H1 (cell line): ENCODE measurements around the gene MLKL. TPM values are rescaled to one million over a fixed set of nuclear protein-coding genes. Genes with fewer than 3 reads are reported as not detected.

Experiments
- CTCF ChIA-PET: fragments of 300-600 bp; sonication (Branson Sonifier 250); formaldehyde crosslinking; loops from one replicate; lab custom pipeline; 2021; ENCODE audit not compliant: partially characterized antibody; lab: Charles Lee
- POLR2A ChIA-PET: fragments of 300-600 bp; sonication (Branson Sonifier 250); formaldehyde crosslinking; loops from one replicate; lab custom pipeline; 2021; ENCODE audit warnings: inconsistent platforms; ENCODE audit not compliant: partially characterized antibody; lab: Charles Lee
- DNase-seq, 2 experiments: peaks; one replicate each; pipeline versions ENCODE4 v3.0.0 to v3.0.0-alpha.2; 2010 to 2022; ENCODE audit warnings: low spot score in 2 of 2, low read depth in 1 of 2, mixed read lengths in 1 of 2
- FAIRE-seq: peaks from 2 replicates; lab custom pipeline; 2011; peaks lifted over from hg19 to GRCh38; lab: Jason Lieb, UNC
- H2AFZ ChIP-seq: 2 replicates; pipeline ENCODE4 v1.8.1; 2012; ENCODE audit warnings: low read length, inconsistent platforms
- H2AK5ac ChIP-seq: 2 replicates; pipeline ENCODE4 v1.6.1; 2013; ENCODE audit warnings: low read depth, low read length
- H2BK120ac ChIP-seq: replicated peaks from 2 replicates; pipeline ENCODE3; 2013; ENCODE audit warnings: low read depth, low read length, inconsistent platforms
- H2BK12ac ChIP-seq: 2 replicates; pipeline ENCODE4 v1.6.1; 2013; ENCODE audit warnings: low read depth, low read length
- H2BK15ac ChIP-seq: 2 replicates; pipeline ENCODE4 v1.6.1; 2013; ENCODE audit warnings: low read length
- H2BK20ac ChIP-seq: 2 replicates; pipeline ENCODE4 v1.6.1; 2013; ENCODE audit warnings: low read length
- H2BK5ac ChIP-seq: 2 replicates; pipeline ENCODE4 v1.6.1; 2013; ENCODE audit warnings: low read depth, low read length
- H3K14ac ChIP-seq: 2 replicates; pipeline ENCODE4 v1.6.1; 2013; ENCODE audit warnings: inconsistent platforms; ENCODE audit not compliant: insufficient read length
- H3K18ac ChIP-seq: 2 replicates; pipeline ENCODE4 v1.6.1; 2013; ENCODE audit warnings: low read length; ENCODE audit errors: extremely low read depth
- H3K23ac ChIP-seq: 2 replicates; pipeline ENCODE4 v1.6.1; 2013; ENCODE audit warnings: inconsistent platforms; ENCODE audit not compliant: insufficient read length
- H3K23me2 ChIP-seq: 2 replicates; pipeline ENCODE4 v1.6.1; 2013; ENCODE audit warnings: low read depth, low read length
- H3K27ac ChIP-seq: 2 replicates; pipeline ENCODE4 v1.6.1; 2011; ENCODE audit warnings: low read depth, low read length, inconsistent platforms
- H3K27me3 ChIP-seq, 4 experiments: replicated peaks in 1 of 4; 1 replicate in 1 of 4; 2 replicates in 3 of 4; pipeline versions ENCODE4 v1.6.1 to v1.8.1; 2011 to 2013; ENCODE audit warnings: low read length in 3 of 4, mild to moderate bottlenecking in 3 of 4, inconsistent platforms in 2 of 4, mixed read lengths in 2 of 4, moderate library complexity in 1 of 4; ENCODE audit not compliant: control insufficient read depth in 3 of 4, insufficient read depth in 3 of 4; ENCODE audit errors: extremely low read depth in 1 of 4
- H3K36me3 ChIP-seq, 4 experiments: 2 replicates each; pipeline versions ENCODE4 v1.6.1 to v1.8.1; 2011 to 2013; ENCODE audit warnings: mild to moderate bottlenecking in 4 of 4, low read length in 3 of 4, moderate library complexity in 2 of 4, control low read depth in 1 of 4, inconsistent platforms in 1 of 4; ENCODE audit not compliant: insufficient read depth in 4 of 4, control insufficient read depth in 2 of 4
- H3K4ac ChIP-seq: replicated peaks from 2 replicates; pipeline ENCODE3; 2013; ENCODE audit warnings: low read length, low read depth, mixed read lengths, inconsistent platforms; ENCODE audit not compliant: insufficient read length
- H3K4me1 ChIP-seq, 4 experiments: replicated peaks in 1 of 4; 1 replicate in 1 of 4; 2 replicates in 3 of 4; pipeline versions ENCODE4 v1.6.1 to v1.8.1; 2011 to 2013; ENCODE audit warnings: low read length in 3 of 4, inconsistent platforms in 2 of 4, mixed read lengths in 1 of 4; ENCODE audit not compliant: insufficient read depth in 4 of 4, control insufficient read depth in 3 of 4
- H3K4me2 ChIP-seq, 2 experiments: 2 replicates each; pipeline versions ENCODE4 v1.6.1 to v1.8.1; 2011 to 2013; ENCODE audit warnings: low read depth in 2 of 2, low read length in 2 of 2, control low read depth in 1 of 2, inconsistent platforms in 1 of 2, mild to moderate bottlenecking in 1 of 2; ENCODE audit not compliant: insufficient read depth in 1 of 2
- H3K4me3 ChIP-seq, 4 experiments: fragments of 200-600, 300-600 bp in 1 of 4; sonication (generic), shearing (Covaris generic), sonication (Bioruptor Twin) in 1 of 4; 2 replicates each; pipeline versions ENCODE4 v1.5.1 to v1.8.1; 2011 to 2016; ENCODE audit warnings: low read length in 4 of 4, low read depth in 3 of 4, control low read depth in 2 of 4, inconsistent platforms in 2 of 4, mild to moderate bottlenecking in 2 of 4, mixed read lengths in 1 of 4, moderate library complexity in 1 of 4; ENCODE audit not compliant: insufficient read depth in 2 of 4; ENCODE audit errors: extremely low read depth in 1 of 4
- H3K56ac ChIP-seq: replicated peaks from 2 replicates; pipeline ENCODE3; 2013; ENCODE audit warnings: low read depth, mild to moderate bottlenecking, mixed read lengths, low read length, inconsistent platforms; ENCODE audit not compliant: insufficient read length
- H3K79me1 ChIP-seq: 2 replicates; pipeline ENCODE4 v1.6.1; 2013; ENCODE audit warnings: low read depth, low read length, control low read depth
- H3K79me2 ChIP-seq, 2 experiments: 2 replicates each; pipeline versions ENCODE4 v1.6.1 to v1.8.1; 2012 to 2013; ENCODE audit warnings: low read length in 2 of 2, mild to moderate bottlenecking in 2 of 2, inconsistent platforms in 1 of 2; ENCODE audit not compliant: insufficient read depth in 2 of 2, control insufficient read depth in 1 of 2
- H3K9ac ChIP-seq, 4 experiments: replicated peaks in 1 of 4; 1 replicate in 1 of 4; 2 replicates in 3 of 4; pipeline versions ENCODE4 v1.6.1 to v1.8.1; 2011 to 2013; ENCODE audit warnings: low read depth in 3 of 4, low read length in 3 of 4, control low read depth in 2 of 4, mild to moderate bottlenecking in 2 of 4, moderate library complexity in 2 of 4, inconsistent platforms in 1 of 4; ENCODE audit errors: extremely low read depth in 1 of 4
- H3K9me3 ChIP-seq, 2 experiments: 2 replicates each; pipeline versions ENCODE4 v1.6.1 to v1.8.1; 2012 to 2013; ENCODE audit warnings: mild to moderate bottlenecking in 2 of 2, moderate library complexity in 2 of 2, control low read depth in 1 of 2, inconsistent platforms in 1 of 2, low read depth in 1 of 2, low read length in 1 of 2, mixed read lengths in 1 of 2; ENCODE audit not compliant: insufficient read depth in 2 of 2
- H4K20me1 ChIP-seq, 2 experiments: replicated peaks in 1 of 2; 2 replicates each; pipeline versions ENCODE3 to v1.8.1; 2011 to 2013; ENCODE audit warnings: inconsistent platforms in 2 of 2, low read length in 2 of 2, mild to moderate bottlenecking in 1 of 2; ENCODE audit not compliant: insufficient read depth in 2 of 2, control insufficient read depth in 1 of 2
- H4K5ac ChIP-seq: 2 replicates; pipeline ENCODE4 v1.6.1; 2013; ENCODE audit warnings: low read length, low read depth, mixed read lengths, inconsistent platforms; ENCODE audit not compliant: insufficient read length
- H4K8ac ChIP-seq: 2 replicates; pipeline ENCODE4 v1.8.0; 2013; ENCODE audit warnings: mild to moderate bottlenecking, moderate library complexity, low read length, inconsistent platforms; ENCODE audit not compliant: insufficient read depth; ENCODE audit errors: extremely low read depth
- H4K91ac ChIP-seq: replicated peaks from 2 replicates; pipeline ENCODE3; 2013; ENCODE audit warnings: low read length, mixed read lengths, inconsistent platforms; ENCODE audit not compliant: insufficient read length
- ASH2L ChIP-seq: fragments of 200-600, 300-600 bp; sonication (generic); IDR thresholded peaks from one replicate; pipeline ENCODE4 v1.7.1; 2017; ENCODE audit warnings: low read length
- CHD2 ChIP-seq: IDR thresholded peaks from 2 replicates; pipeline ENCODE4 v1.6.1; 2012; ENCODE audit warnings: low read length, improper control_type of control experiment
- CTBP2 ChIP-seq: IDR thresholded peaks from 2 replicates; pipeline ENCODE4 v1.7.0; 2011; ENCODE audit warnings: borderline replicate concordance, mild to moderate bottlenecking, moderate library complexity, mixed read lengths, low read length; ENCODE audit not compliant: insufficient read depth, insufficient read length
- SP4 ChIP-seq: IDR thresholded peaks from 2 replicates; pipeline ENCODE4 v1.6.1; 2012; ENCODE audit warnings: low read length, inconsistent platforms
- WGBS, 2 experiments: shearing (Covaris generic) in 1 of 2; methylation state at CpG; one replicate each; pipeline versions ENCODE4 v1.1.6 to v1.1.7; 2013 to 2015; ENCODE audit warnings: low lambda C conversion rate in 2 of 2, mixed read lengths in 2 of 2, inconsistent platforms in 1 of 2, low coverage in 1 of 2, missing lambda C conversion rate in 1 of 2; ENCODE audit not compliant: insufficient replicate concordance in 2 of 2, insufficient coverage in 1 of 2, insufficient read length in 1 of 2; ENCODE audit errors: extremely low coverage in 1 of 2, missing lambda C conversion rate in 1 of 2; 5-methylcytosine and 5-hydroxymethylcytosine counted together
- polyA plus RNA-seq, 7 experiments: library from polyadenylated mRNA; depleted of rRNA in 3 of 7; stranded (reverse) in 5 of 7; unstranded in 2 of 7; fragments of >200 nt in 5 of 7; fragments of 200-250 nt in 2 of 7; gene quantifications; 1 replicate in 5 of 7; 2 replicates in 1 of 7; 4 replicates in 1 of 7; pipeline versions ENCODE4 v1.2.1 to v1.2.3, GENCODE V29; 2011 to 2013; ENCODE audit warnings: missing spikeins in 2 of 7, mixed read lengths in 2 of 7
- total RNA-seq: library from RNA; stranded (reverse); fragmentation: NEBNext Ultra II Directional; extraction: Animal tissue kit (Norgen Biotek cat#: 25700); gene quantifications from 2 replicates; pipeline ENCODE4 v1.2.1, GENCODE V29; 2021

Gene MLKL
- total and polyA plus RNA-seq, 2 of the 8 experiments (the other 6 are each of a cell fraction or from before 2014, with no cell fraction given): 1.6 to 2.1 TPM

DNA sequence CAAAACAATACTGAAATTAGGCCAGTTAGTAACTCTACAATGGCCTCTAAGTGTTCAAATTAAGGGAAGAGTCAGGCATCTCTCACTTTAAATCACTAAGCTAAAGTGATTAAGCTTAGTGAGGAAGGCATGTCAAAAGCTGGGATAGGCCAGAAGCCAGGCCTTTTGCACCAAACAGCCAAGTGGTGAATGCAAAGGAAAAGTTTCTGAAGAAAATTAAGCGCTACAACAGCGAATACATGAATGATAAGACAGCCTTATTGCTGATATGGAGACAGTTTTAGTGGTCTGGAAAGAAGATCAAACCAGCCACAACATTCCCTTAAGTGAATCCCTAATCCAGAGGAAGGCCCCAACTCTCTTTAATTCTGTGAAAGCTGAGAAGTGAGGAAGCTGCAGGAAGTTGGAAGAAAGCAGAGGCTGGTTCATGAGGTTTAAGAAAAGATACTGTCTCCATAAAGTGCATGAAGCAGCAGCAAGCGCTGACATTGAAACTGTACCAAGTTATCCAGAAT is 46.1 kb downstream of the MLKL start:
- 96% methylated on average over 3 of the region's 3 CpGs; no CpG with 5 or more reads in 1 of the 2 experiments for WGBS, 2 experiments
- POLR2A ChIA-PET: interaction anchor here (0.5 to 3.1 kb wide), 9 partner anchors 8 to 66 kb away, joined by 3 to 13 read pairs (median 4); partner anchors contain the start of genes GLG1 and RFWD3
- H3K79me2 ChIP-seq: peaks cover 12 to 92% of the 10 kb centered on the region in 2 experiments

More for the DNA sequence above, 46.1 kb downstream of the MLKL start:
- no peak overlapping the region for H3K56ac ChIP-seq
- H2BK5ac ChIP-seq: no peak overlapping the region
- peaks cover 10% of the 10 kb centered on the region; the same call in 1 of the 2 replicates for H3K79me1 ChIP-seq
- H2AK5ac ChIP-seq: no peak overlapping the region
- no peak overlapping the region for H2BK12ac ChIP-seq
- no peaks in the 10 kb centered on the region for H3K9me3 ChIP-seq
- H3K27me3 ChIP-seq: no peaks in the 10 kb centered on the region
- no peak overlapping the region for H3K9ac ChIP-seq
- no peak overlapping the region for H3K23ac ChIP-seq
- peaks cover 27 to 86% (median 57%) of the 10 kb centered on the region in 4 experiments for H3K36me3 ChIP-seq
- H3K27ac ChIP-seq: no peak overlapping the region
- H3K4me3 ChIP-seq: no peak overlapping the region
- DNase-seq (no peak), FAIRE-seq (no peak)
- H4K91ac ChIP-seq: no peak overlapping the region
- TF ChIP-seq CTBP2 (no peak), CHD2 (no peak), SP4 (no peak), ASH2L (no peak)
- H3K23me2 ChIP-seq: no peaks in the 10 kb centered on the region
- H3K18ac ChIP-seq: no peak overlapping the region
- peaks cover 14 to 28% of the 10 kb centered on the region in 2 experiments for H4K20me1 ChIP-seq
- H2BK15ac ChIP-seq: no peak overlapping the region
- CTCF ChIA-PET: interaction anchor here (0.6 to 1.1 kb wide), 3 partner anchors 9 to 76 kb away, joined by 3 to 5 read pairs (median 3); no protein-coding TSS in a partner anchor
- no peak overlapping the region for H2BK20ac ChIP-seq
- H3K4me1 ChIP-seq: no peaks in the 10 kb centered on the region
- no peak overlapping the region for H2BK120ac ChIP-seq
- H3K4me2 ChIP-seq: no peak overlapping the region
- no peak overlapping the region for H2AFZ ChIP-seq
- no peak overlapping the region for H3K4ac ChIP-seq
- no peak overlapping the region for H3K14ac ChIP-seq
- H4K5ac ChIP-seq: no peak overlapping the region
- H4K8ac ChIP-seq: no peak overlapping the region
